ENCODE measurements around the gene DAZAP2. TPM values are rescaled to one million over a fixed set of nuclear protein-coding genes. Genes with fewer than 3 reads are reported as not detected.

Gene DAZAP2
- total and polyA plus RNA-seq, 4 donors: 66.0 to 218 (median 135) TPM

Other genes starting within 250 kb of the DAZAP2 start
- gene SLC11A2, start 212.4 kb upstream of the DAZAP2 start, total RNA-seq: 100 to 1,000 TPM in 1 of 2 donors, 10 to 100 TPM in 1; 80.1 to 108 TPM
- 10 to 100 TPM; 15.2 to 24.2 TPM for gene SLC11A2, start 212.4 kb upstream of the DAZAP2 start, polyA plus RNA-seq
- 10 to 100 TPM; 24.5 to 41.0 TPM for gene LETMD1, start 190.5 kb upstream of the DAZAP2 start, total RNA-seq
- 10 to 100 TPM; 17.6 to 20.6 TPM for gene LETMD1, start 190.5 kb upstream of the DAZAP2 start, polyA plus RNA-seq
- 1 to 10 TPM; 4.4 to 8.4 TPM for gene CSRNP2, start 155.2 kb upstream of the DAZAP2 start, total RNA-seq
- 1 to 10 TPM; 2.0 to 3.5 TPM for gene CSRNP2, start 155.2 kb upstream of the DAZAP2 start, polyA plus RNA-seq
- 1 to 10 TPM; 6.1 to 8.6 TPM for gene TFCP2, start 65.7 kb upstream of the DAZAP2 start, total RNA-seq
- gene TFCP2, start 65.7 kb upstream of the DAZAP2 start, polyA plus RNA-seq: 1 to 10 TPM; 1.6 to 4.2 TPM
- 1 to 10 TPM in 1 of 2 donors, under 1 TPM in 1; 0.33 to 1.8 TPM for gene POU6F1, start 20.8 kb upstream of the DAZAP2 start, total RNA-seq
- 1 to 10 TPM; 1.3 to 2.8 TPM for gene POU6F1, start 20.8 kb upstream of the DAZAP2 start, polyA plus RNA-seq
- gene SMAGP, start 31.6 kb downstream of the DAZAP2 start, total RNA-seq: 1 to 10 TPM; 2.4 to 3.3 TPM
- 1 to 10 TPM; 5.0 to 6.4 TPM for gene SMAGP, start 31.6 kb downstream of the DAZAP2 start, polyA plus RNA-seq
- gene BIN2, start 85.3 kb downstream of the DAZAP2 start, total RNA-seq: 10 to 100 TPM in 1 of 2 donors, 1 to 10 TPM in 1; 6.0 to 10.2 TPM
- gene BIN2, start 85.3 kb downstream of the DAZAP2 start, polyA plus RNA-seq: 1 to 10 TPM; 1.9 to 2.8 TPM
- gene CELA1, start 107.9 kb downstream of the DAZAP2 start, total RNA-seq: not detected
- not detected for gene CELA1, start 107.9 kb downstream of the DAZAP2 start, polyA plus RNA-seq
- 10 to 100 TPM in 1 of 2 donors, 1 to 10 TPM in 1; 1.5 to 24.1 TPM for gene GALNT6, start 152.6 kb downstream of the DAZAP2 start, total RNA-seq
- under 1 TPM; 0.40 to 0.80 TPM for gene GALNT6, start 152.6 kb downstream of the DAZAP2 start, polyA plus RNA-seq
- gene SLC4A8, start 186.0 kb downstream of the DAZAP2 start, total RNA-seq: 1 to 10 TPM in 1 of 2 donors, under 1 TPM in 1; 0.75 to 1.0 TPM
- under 1 TPM in 1 of 2 donors, not detected in 1; 0.07 TPM for gene SLC4A8, start 186.0 kb downstream of the DAZAP2 start, polyA plus RNA-seq